OCI-LY3 (cell line): Measurements from ENCODE around the gene GCNT4.

ENCODE experiments used
- H2AFZ ChIP-seq: fragments of 200-600, 300-600 bp; shearing (Covaris generic); 2 replicates; pipeline ENCODE4 v1.6.0; 2014; ENCODE audit warnings: antibody characterized with exemption, low read depth, low read length
- H3K27ac ChIP-seq: fragments of 200-600, 300-600 bp; sonication (generic); 2 replicates; pipeline ENCODE4 v1.5.1; 2014; ENCODE audit warnings: mild to moderate bottlenecking, low read length, moderate library complexity, mixed read lengths
- H3K27me3 ChIP-seq: fragments of 200-600, 300-600 bp; sonication (generic); 2 replicates; pipeline ENCODE4 v1.6.1; 2014; ENCODE audit warnings: low read depth, low read length, mixed read lengths
- H3K36me3 ChIP-seq: fragments of 200-600, 300-600 bp; sonication (generic); replicated peaks from 2 replicates; pipeline ENCODE3; 2014; ENCODE audit warnings: low read depth, low read length, mixed read lengths
- H3K4me1 ChIP-seq: fragments of 300-600, 200-600 bp; sonication (generic); 2 replicates; pipeline ENCODE4 v1.6.1; 2014; ENCODE audit warnings: low read length, mixed read lengths
- H3K4me2 ChIP-seq: fragments of 200-600, 300-600 bp; sonication (generic); 2 replicates; pipeline ENCODE4 v1.6.1; 2014; ENCODE audit warnings: low read length, mixed read lengths
- H3K4me3 ChIP-seq: fragments of 300-600, 200-600 bp; sonication (generic); 2 replicates; pipeline ENCODE4 v1.5.1; 2014; ENCODE audit warnings: antibody characterized with exemption, mild to moderate bottlenecking, low read length, moderate library complexity
- H3K79me2 ChIP-seq: fragments of 300-600, 200-600 bp; shearing (Covaris generic); 2 replicates; pipeline ENCODE4 v1.6.1; 2014; ENCODE audit warnings: mild to moderate bottlenecking, low read length, mixed read lengths
- H3K9ac ChIP-seq: fragments of 300-600, 200-600 bp; shearing (Covaris generic); 2 replicates; pipeline ENCODE4 v1.6.0; 2014; ENCODE audit warnings: mild to moderate bottlenecking, low read length, moderate library complexity
- H3K9me3 ChIP-seq: fragments of 200-600, 300-600 bp; shearing (Covaris generic); 2 replicates; pipeline ENCODE4 v1.6.1; 2014; ENCODE audit warnings: low read length, mixed read lengths; ENCODE audit not compliant: insufficient read depth
- H4K20me1 ChIP-seq: fragments of 200-600, 300-600 bp; sonication (generic); 2 replicates; pipeline ENCODE4 v1.6.1; 2016; ENCODE audit warnings: low read length, mixed read lengths; ENCODE audit not compliant: insufficient read depth
- EZH2phosphoT487 ChIP-seq: fragments of 200-600 bp; shearing (Covaris generic); IDR thresholded peaks from 2 replicates; pipeline ENCODE4 v1.6.1; 2018; ENCODE audit warnings: antibody characterized with exemption, mixed run types, low read depth
- TF ChIP-seq, protein P1 (sequence below): fragments of 200-600, 300-600 bp; sonication (generic); IDR thresholded peaks from 2 replicates; pipeline ENCODE4 v1.5.1; 2014; ENCODE audit warnings: antibody characterized with exemption, low read length, low read depth

GCNT4 gene

DNA sequence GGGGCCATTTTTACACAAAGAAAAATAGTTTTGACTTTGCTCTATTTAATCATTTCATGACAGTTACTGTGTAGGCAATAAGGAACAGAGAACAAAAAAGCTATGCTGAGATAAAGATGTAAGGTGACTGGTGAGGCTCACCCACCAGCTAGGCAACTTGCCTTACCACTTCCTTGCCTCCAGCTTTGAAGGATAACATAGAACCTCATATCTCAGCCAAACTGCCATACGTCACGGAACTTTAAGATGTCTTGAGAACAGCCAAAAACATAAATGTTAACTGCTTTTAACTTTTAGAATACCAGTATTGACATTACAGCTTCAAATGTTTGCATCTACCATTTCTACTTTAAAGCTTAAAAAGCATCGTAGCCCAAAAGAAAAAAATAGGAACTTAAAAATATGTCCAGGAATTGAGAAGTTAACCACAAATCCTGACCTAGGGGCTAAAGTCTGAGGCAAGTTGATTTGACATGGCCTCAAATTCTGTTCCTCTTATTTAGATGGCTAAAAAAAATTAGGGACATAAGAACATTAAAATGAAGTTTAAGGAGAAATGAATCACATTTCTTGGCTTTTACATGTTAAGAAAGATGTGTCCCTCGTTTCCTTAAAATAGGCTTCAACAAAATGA is 7.7 kb upstream of the GCNT4 start:
- no peaks in the 10 kb centered on the region for H3K27me3 ChIP-seq
- TF ChIP-seq EZH2phosphoT487 = no peak
- TF ChIP-seq, protein P1, sequence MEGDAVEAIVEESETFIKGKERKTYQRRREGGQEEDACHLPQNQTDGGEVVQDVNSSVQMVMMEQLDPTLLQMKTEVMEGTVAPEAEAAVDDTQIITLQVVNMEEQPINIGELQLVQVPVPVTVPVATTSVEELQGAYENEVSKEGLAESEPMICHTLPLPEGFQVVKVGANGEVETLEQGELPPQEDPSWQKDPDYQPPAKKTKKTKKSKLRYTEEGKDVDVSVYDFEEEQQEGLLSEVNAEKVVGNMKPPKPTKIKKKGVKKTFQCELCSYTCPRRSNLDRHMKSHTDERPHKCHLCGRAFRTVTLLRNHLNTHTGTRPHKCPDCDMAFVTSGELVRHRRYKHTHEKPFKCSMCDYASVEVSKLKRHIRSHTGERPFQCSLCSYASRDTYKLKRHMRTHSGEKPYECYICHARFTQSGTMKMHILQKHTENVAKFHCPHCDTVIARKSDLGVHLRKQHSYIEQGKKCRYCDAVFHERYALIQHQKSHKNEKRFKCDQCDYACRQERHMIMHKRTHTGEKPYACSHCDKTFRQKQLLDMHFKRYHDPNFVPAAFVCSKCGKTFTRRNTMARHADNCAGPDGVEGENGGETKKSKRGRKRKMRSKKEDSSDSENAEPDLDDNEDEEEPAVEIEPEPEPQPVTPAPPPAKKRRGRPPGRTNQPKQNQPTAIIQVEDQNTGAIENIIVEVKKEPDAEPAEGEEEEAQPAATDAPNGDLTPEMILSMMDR = no peak
- H3K36me3 ChIP-seq = no peaks in the 10 kb centered on the region
- H3K4me2 ChIP-seq = no peak overlapping the region
- peaks cover 13% of the 10 kb centered on the region; the same call in 1 of the 2 replicates for H3K4me1 ChIP-seq
- H3K27ac ChIP-seq = no peak overlapping the region
- no peak overlapping the region for H3K4me3 ChIP-seq
- H3K9ac ChIP-seq = no peak overlapping the region
- no peak overlapping the region for H2AFZ ChIP-seq
- no peaks in the 10 kb centered on the region for H3K9me3 ChIP-seq
- H4K20me1 ChIP-seq = no peaks in the 10 kb centered on the region
- H3K79me2 ChIP-seq = no peaks in the 10 kb centered on the region

GRCh38 chr5:75058986-75059535 is 6.7 kb upstream of the GCNT4 start:
- Histone ChIP-seq H3K4me3 (no peak overlapping the region), H3K9me3 (no peaks in the 10 kb centered on the region), H3K27ac (no peak overlapping the region), H2AFZ (no peak overlapping the region), H3K4me2 (no peak overlapping the region), H3K4me1 (peaks cover 11% of the 10 kb centered on the region; the same call in 1 of the 2 replicates), H3K79me2 (no peaks in the 10 kb centered on the region), H4K20me1 (no peaks in the 10 kb centered on the region), H3K36me3 (no peaks in the 10 kb centered on the region), H3K27me3 (no peaks in the 10 kb centered on the region), H3K9ac (no peak overlapping the region)
- TF ChIP-seq, protein P1 = no peak
- TF ChIP-seq EZH2phosphoT487 = no peak

DNA sequence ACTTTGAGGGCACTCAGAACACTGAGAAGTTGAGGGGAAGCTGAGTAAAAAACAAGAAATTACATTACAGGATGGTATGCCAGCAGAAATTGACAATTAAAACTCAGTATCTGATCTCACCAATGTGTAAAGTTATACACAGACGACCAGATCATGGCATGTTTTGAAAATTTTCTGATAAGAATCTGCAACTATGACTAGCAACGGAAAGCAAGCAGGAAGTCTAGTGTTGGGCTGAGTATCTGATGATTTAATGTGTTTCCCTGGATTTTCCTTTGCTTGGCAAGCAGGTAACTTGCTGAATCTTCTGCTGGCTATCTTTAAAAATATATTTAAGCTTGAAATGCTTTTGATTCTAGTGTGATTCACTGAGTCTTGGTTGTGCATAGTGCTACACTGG is 5.2 kb upstream of the GCNT4 start:
- no peak overlapping the region for H3K4me3 ChIP-seq
- no peaks in the 10 kb centered on the region for H4K20me1 ChIP-seq
- no peaks in the 10 kb centered on the region for H3K4me1 ChIP-seq
- no peak overlapping the region for H3K4me2 ChIP-seq
- H3K9me3 ChIP-seq = no peaks in the 10 kb centered on the region
- no peaks in the 10 kb centered on the region for H3K36me3 ChIP-seq
- H3K27ac ChIP-seq = no peak overlapping the region
- H3K9ac ChIP-seq = no peak overlapping the region
- no peaks in the 10 kb centered on the region for H3K27me3 ChIP-seq
- TF ChIP-seq EZH2phosphoT487 = no peak
- TF ChIP-seq, protein P1 = no peak
- H2AFZ ChIP-seq = no peak overlapping the region
- H3K79me2 ChIP-seq = no peaks in the 10 kb centered on the region

- Histone ChIP-seq H2AFZ (no peak overlapping the region), H3K27me3 (no peaks in the 10 kb centered on the region), H3K4me3 (no peak overlapping the region), H3K9ac (no peak overlapping the region), H3K9me3 (no peaks in the 10 kb centered on the region), H3K79me2 (no peaks in the 10 kb centered on the region), H3K36me3 (no peaks in the 10 kb centered on the region), H3K27ac (no peak overlapping the region), H4K20me1 (no peaks in the 10 kb centered on the region), H3K4me2 (no peak overlapping the region), H3K4me1 (peaks cover 11% of the 10 kb centered on the region)
- TF ChIP-seq, protein P1 = no peak
- TF ChIP-seq EZH2phosphoT487 = no peak
Observed at GRCh38 chr5:75055727-75056144, 3.4 kb upstream of the GCNT4 start.
